Skin of body (tissue), 2 donors: Measurements from ENCODE around the gene SRGAP2C. TPM values are rescaled to one million over a fixed set of nuclear protein-coding genes. Genes with fewer than 3 reads are reported as not detected.
"Not testable (repeated sequence)": the region's sequence is repeated elsewhere in the genome, so short reads cannot be mapped to it uniquely, and the experiment has no call there.

ENCODE experiments used
- DNase-seq: peaks from one replicate; lab custom pipeline; 2025; lab: John Stamatoyannopoulos, UW
- total RNA-seq: library from RNA; depleted of rRNA; stranded (reverse); fragments of >200 nt; gene quantifications from one replicate; pipeline ENCODE4 v1.2.3, GENCODE V29; 2014

The SRGAP2C gene
- total RNA-seq, 1 donor from 2014 or later: 13.4 TPM

DNA sequence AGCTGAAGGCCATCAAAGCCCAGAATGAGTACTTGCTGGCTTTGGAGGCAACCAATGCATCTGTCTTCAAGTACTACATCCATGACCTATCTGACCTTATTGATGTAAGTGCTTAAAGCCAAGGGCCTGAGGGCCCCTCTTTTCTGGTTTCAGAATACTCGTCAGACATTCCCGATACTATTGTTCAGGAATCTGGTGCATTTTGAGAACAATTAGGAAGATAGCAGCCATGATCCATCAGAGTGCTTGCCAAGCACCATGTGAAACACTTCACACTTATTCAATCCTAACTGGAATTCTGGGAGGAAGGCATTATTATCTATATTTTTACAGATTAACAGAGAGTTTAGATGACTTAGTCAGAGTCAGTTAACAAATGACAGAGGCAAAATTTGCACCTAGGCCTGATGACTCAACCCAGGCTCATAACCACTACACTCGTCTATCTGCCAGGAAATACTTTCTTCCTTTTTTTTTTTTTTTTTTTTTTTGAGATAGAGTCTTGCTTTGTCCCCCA is 190.1 kb downstream of the SRGAP2C start:
- DNase-seq: not testable (repeated sequence)

DNA sequence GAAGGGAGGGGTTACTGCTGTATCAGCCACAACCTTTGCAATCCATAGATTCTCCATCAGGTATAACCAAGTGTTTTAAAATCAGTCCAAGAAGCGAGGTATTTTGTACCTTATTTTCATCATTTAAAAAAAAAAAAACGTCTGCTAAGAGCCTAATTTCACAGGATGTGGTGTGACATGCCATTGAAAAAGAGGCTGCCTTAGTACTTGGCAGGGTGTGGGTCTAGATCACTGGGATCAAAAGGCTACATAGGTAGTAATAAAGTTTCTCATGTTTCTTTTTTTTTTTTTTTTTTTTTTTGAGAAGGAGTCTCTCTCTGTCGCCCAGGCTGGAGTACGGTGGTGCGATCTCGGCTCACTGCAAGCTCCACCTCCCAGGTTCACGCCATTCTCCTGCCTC is 192.2 kb downstream of the SRGAP2C start:
- DNase-seq: not testable (repeated sequence)

DNA sequence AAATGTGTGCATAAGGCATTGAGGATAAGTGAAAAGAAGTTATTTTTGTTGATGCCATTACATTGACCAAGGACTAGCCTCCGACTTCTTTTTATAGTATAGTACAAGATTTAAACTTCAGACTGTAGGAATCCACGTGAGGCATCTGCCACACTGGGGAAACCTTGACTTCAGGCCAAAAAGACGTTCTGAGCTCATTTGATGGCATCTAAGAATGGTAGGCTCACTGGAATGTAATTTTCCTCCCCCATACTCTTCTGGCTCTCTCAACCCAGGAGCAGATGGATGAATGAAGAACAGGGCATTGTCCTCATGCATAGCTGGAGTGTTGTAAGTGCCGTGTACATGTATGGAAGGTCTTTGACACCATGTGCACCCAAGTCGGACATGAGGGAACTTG is 194.0 kb downstream of the SRGAP2C start:
- not testable (repeated sequence) for DNase-seq

DNA sequence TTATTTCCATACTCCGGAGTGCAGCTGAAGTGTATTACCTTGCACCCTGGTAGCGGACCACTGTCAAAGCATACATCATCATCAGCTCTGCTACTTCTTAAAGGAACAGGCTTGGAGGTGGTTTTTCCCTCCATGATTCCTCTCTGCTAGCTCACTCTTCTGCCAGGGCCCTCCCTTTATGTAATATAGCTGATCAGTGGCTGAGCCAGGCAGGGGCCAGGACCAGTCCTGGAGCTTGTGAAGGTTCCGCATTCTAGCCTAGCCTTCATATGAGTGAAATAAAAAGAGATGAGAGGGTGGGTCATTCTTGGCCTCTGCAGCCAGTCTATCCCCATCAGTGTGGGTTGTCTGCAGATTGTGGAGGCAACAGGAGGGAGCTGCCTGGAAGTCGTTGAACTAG is 200.0 kb downstream of the SRGAP2C start:
- DNase-seq: not testable (repeated sequence)

DNA sequence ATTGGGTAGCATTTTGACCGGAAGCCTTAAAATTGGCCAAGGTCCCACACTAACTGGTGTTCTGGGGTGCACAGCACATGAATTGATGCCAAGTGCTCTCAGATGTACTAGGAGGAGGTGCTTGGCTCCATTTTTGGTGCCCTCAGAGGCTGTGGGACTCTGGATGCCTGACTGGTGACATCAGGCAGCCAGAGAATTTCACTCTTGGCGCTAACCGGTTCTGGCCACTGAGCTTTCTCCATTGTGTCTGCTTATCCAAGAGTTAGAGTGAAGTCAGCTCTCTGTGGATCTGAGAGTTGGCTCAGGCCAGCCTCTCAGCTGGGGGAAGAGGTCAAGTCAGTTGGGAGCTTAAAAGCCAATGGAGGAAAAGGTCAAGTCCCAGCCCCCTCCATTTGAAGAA is 200.4 kb downstream of the SRGAP2C start:
- not testable (repeated sequence) for DNase-seq

DNA sequence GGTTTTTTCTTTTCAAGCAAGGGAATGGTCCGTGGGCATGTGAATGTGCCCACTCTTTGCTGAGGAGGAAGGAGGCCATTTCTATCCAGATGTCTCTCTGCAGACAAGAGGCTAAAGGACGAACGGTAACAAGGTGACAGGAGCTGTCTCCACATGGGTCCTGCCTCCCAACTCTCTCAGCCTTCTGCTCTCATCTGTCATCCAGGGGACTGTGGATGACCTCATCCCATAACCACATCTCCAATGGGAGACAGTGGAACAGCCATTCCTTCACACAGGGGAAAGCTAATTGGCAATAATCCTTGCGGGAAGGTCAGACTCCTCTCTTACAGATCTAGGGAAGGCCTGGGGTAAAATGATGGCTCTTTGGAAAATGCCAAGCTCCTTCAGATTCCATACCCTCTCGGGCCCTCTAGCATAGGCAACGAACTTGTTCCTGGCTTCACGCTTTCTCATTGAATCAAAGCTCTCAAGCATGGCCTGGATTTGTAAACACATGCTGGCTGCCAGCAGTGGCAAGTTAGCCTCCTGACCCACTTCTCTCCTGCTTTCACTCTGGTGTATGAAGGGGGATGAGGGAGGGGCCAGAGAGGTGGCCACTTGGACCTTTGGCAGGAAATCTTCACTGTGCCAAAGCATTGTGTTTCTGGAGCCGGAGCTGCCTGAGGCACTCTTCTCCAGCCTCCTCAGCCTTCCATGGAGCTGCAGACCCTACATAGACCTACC is 201.0 kb downstream of the SRGAP2C start:
- not testable (repeated sequence) for DNase-seq

DNA sequence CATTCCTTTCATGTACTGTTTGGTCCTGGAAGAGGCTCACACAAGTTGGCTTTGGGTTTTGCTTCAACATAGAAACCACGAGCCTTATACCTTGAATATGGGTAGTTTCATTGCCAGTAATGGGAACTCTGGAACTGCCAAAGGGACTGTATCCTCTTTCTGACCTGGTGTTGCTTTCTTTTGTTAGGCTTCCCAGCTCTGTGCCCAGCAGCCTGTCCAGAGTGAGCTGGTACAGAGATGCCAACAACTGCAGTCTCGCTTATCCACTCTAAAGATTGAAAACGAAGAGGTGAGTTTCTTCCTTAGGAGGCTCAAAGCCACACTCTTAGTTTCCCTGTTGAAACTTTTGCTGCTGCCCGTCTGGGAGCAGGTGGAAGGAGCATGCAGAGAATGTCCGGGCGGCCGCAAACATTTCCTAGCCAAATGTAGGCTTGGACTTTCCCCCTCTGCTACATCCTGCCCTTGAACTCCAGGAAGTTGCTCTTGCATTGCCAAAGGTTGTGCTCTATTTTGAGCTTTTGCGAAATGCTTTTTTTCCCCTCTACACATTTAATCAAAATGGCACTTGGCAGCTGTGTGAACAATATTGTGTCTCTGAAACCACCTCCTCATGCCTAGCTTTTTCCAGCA is 201.7 kb downstream of the SRGAP2C start:
- DNase-seq: not testable (repeated sequence)

GRCh38 chr1:121389895-121390560 is 205.3 kb downstream of the SRGAP2C start:
- not testable (repeated sequence) for DNase-seq

GRCh38 chr1:121392130-121392529 is 207.4 kb downstream of the SRGAP2C start:
- not testable (repeated sequence) for DNase-seq

DNA sequence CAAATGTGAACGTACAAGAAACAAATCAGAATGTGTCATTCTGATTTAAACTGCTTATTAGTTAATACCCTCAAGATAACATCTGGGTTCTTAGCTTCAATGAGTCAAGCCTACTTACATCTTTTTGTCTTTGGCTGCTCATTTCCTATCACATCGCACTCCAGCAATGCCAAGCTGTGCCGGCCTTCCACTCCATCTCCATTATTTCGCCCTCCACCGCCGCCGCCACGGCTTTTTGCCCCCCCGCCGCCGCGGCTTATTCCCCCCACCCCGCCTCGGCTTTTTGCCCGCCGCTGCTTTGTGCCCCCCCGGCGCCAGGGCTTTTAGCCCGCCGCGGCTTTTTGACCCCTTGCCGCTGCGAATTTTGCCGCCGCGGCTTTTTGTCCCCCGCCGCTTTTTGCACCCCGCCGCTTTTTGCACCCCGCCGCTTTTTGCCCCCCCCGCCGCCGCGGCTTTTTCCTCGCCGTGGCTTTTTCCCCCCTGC is 211.0 kb downstream of the SRGAP2C start:
- DNase-seq: not testable (repeated sequence)

DNA sequence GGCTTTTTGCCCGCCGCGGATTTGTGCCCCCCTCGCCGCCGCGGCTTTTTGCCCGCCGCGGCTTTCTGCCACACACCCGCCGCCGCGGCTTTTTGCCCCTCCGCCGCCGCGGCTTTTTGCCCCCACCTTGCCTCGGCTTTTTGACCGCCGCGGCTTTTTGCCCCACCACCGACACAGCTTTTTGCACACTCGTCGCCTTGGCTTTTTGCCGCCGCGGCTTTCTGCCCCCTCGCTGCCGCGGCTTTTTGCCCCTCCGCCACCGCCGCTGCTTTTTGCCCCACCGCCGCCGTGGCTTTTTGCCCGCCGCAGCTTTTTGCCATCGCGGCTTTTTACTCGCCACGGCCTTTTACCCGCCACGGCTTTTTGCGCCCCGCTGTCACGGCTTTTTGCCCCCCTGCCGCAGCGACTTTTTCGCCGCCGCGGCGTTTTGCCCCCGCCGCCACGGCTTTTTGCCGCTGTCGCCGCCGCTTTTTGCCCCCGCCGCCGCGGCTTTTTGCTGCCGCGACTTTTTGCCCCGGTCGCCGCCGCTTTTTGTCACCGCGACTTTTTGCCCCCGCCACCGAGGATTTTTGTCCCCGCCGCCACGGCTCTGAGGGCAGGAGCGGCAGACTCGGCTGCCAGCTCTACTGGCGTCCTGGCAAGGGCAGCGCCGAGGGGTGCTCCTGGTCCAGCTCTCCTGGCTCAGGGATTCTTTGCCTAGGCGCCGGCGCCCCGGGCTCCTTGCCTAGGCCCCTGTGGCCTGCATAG is 211.7 kb downstream of the SRGAP2C start:
- not testable (repeated sequence) for DNase-seq

DNA sequence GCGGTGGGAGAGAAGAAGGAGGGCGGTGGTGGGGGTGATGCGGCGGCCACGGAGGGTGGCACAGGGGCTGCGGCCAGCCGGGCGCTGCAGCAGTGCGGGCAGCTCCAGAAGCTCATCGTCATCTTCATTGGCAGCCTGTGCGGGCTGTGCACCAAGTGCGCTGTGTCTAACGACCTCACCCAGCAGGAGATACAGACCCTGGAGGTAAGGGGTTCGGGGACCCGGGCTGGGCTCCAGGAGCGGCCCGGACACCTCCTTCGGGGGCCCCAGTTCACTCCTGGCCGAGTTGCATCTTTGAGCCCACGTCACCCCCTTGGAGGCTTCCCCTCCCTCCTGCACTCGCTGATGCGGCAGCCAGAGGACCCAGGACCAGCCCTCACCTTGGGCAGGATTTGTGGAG is 212.3 kb downstream of the SRGAP2C start:
- not testable (repeated sequence) for DNase-seq

GRCh38 chr1:121399193-121399592 is 214.4 kb downstream of the SRGAP2C start:
- not testable (repeated sequence) for DNase-seq

GRCh38 chr1:121400108-121400507 is 215.3 kb downstream of the SRGAP2C start:
- not testable (repeated sequence) for DNase-seq

GRCh38 chr1:121400541-121401310 is 216.0 kb downstream of the SRGAP2C start:
- not testable (repeated sequence) for DNase-seq

DNA sequence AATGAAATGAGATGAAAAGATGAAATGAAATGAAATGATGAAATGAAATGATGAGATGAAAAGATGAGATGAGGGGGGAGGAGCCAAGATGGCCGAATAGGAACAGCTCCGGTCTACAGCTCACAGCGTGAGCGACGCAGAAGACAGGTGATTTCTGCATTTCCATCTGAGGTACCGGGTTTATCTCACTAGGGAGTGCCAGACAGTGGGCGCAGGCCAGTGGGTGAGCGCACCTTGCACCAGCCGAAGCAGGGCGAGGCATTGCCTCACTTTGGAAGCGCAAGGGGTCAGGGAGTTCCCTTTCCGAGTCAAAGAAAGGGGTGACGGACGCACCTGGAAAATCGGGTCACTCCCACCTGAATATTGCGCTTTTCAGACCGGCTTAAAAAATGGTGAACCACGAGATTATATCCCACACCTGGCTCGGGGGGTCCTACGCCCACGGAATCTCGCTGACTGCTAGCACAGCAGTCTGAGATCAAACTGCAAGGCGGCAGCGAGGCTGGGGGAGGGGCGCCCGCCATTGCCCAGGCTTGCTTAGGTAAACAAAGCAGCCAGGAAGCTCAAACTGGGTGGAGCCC is 216.7 kb downstream of the SRGAP2C start:
- DNase-seq: not testable (repeated sequence)

DNA sequence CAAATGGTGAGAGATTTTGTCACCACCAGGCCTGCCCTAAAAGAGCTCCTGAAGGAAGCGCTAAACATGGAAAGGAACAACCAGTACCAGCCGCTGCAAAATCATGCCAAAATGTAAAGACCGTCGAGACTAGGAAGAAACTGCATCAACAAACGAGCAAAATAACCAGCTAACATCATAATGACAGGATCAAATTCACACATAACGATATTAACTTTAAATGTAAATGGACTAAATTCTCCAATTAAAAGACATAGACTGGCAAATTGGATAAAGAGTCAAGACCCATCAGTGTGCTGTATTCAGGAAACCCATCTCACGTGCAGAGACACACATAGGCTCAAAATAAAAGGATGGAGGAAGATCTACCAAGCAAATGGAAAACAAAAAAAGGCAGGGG is 218.5 kb downstream of the SRGAP2C start:
- not testable (repeated sequence) for DNase-seq

DNA sequence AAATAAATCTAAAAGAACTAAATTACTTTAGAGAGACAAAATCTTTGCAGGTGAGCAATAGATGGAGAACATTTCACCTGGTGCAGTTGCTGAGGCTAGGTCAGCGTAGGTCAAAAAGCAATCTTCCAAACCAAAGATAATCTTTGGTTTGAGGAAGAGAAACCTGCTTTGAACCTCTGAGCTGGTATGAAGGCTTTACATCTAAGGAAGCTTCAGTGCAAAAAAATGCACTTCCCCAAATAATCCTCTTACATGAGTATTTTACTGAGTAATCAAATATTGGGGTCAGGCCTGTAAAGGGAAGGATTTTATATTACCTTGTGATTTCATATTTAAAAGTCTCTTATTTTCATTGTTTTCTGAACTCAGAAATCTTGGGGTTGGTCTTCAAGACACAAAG is 223.6 kb downstream of the SRGAP2C start:
- DNase-seq: no peak

DNA sequence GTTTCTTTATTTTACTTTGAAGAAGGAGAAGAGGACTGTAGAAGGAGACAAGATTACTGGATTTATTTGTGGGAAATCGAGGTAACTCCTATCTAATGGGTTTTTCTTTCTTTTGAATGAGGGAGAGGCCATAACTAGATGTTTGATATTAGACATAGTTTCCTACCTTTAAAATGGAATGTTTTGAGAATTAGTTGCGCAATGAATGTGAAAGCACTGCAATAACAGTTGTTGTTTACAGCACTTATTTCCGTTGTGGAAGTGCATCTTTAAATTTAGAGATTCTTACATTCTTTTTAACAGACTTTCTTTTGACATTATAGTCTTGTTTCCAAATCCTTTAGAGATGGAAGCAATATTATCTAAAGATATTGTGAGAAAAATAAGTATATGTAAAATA is 229.0 kb downstream of the SRGAP2C start:
- DNase-seq: no peak

- DNase-seq: no peak
These were observed 230.1 kb downstream of the SRGAP2C start for GRCh38 chr1:121414905-121415304.
